Neural cell (in vitro differentiated cells): ENCODE measurements around the gene TTC29. TPM values are rescaled to one million over a fixed set of nuclear protein-coding genes. Genes with fewer than 3 reads are reported as not detected.

Experiments used
- H2AFZ ChIP-seq: fragments of 200-600, 300-800 bp; sonication (generic), shearing (Covaris generic); 2 replicates; pipeline ENCODE4 v1.6.0; 2014; ENCODE audit warnings: low read depth, mild to moderate bottlenecking, antibody characterized with exemption, low read length, moderate library complexity
- H3F3A ChIP-seq: fragments of 200-600 bp; shearing (Covaris generic); 2 replicates; pipeline ENCODE4 v1.6.1; 2016; ENCODE audit warnings: mild to moderate bottlenecking, moderate library complexity, mixed read lengths, antibody characterized with exemption, low read length; ENCODE audit not compliant: insufficient read depth, poor library complexity, severe bottlenecking
- H3K27ac ChIP-seq: fragments of 200-600, 300-800 bp; sonication (generic), shearing (Covaris generic); 2 replicates; pipeline ENCODE4 v1.5.1; 2014; ENCODE audit warnings: mild to moderate bottlenecking, low read length, moderate library complexity
- H3K27me3 ChIP-seq: fragments of 300-800, 200-600 bp; sonication (generic), shearing (Covaris generic); 2 replicates; pipeline ENCODE4 v1.6.0; 2014; ENCODE audit warnings: mild to moderate bottlenecking, low read depth, low read length, moderate library complexity; ENCODE audit not compliant: insufficient read depth
- H3K36me3 ChIP-seq: fragments of 300-800, 200-600 bp; sonication (generic), shearing (Covaris generic); 2 replicates; pipeline ENCODE4 v1.5.1; 2014; ENCODE audit warnings: mild to moderate bottlenecking, antibody characterized with exemption, low read length, moderate library complexity; ENCODE audit not compliant: insufficient read depth
- H3K4me2 ChIP-seq: fragments of 300-800, 200-600 bp; sonication (generic), shearing (Covaris generic); 2 replicates; pipeline ENCODE4 v1.6.0; 2014; ENCODE audit warnings: mild to moderate bottlenecking, low read length
- H3K4me3 ChIP-seq: fragments of 300-800, 200-600 bp; sonication (generic), shearing (Covaris generic); 2 replicates; pipeline ENCODE4 v1.5.1; 2014; ENCODE audit warnings: mild to moderate bottlenecking, low read length, moderate library complexity
- H3K79me2 ChIP-seq: fragments of 200-600 bp; shearing (Covaris generic); replicated peaks from 2 replicates; pipeline ENCODE4 v1.6.0; 2014; ENCODE audit warnings: mild to moderate bottlenecking, low read length, moderate library complexity; ENCODE audit not compliant: insufficient read depth
- H3K9ac ChIP-seq: fragments of 300-800, 200-600 bp; sonication (generic), shearing (Covaris generic); 2 replicates; pipeline ENCODE4 v1.6.1; 2016; ENCODE audit warnings: mild to moderate bottlenecking, low read length, mixed read lengths
- H3K9me2 ChIP-seq: fragments of 200-600 bp; shearing (Covaris generic); 2 replicates; pipeline ENCODE4 v1.6.1; 2016; ENCODE audit warnings: mild to moderate bottlenecking, low read length, mixed read lengths; ENCODE audit not compliant: insufficient read depth
- H3K9me3 ChIP-seq: fragments of 200-600, 300-800 bp; sonication (generic), shearing (Covaris generic); 2 replicates; pipeline ENCODE4 v1.6.1; 2016; ENCODE audit warnings: mild to moderate bottlenecking, mixed run types, low read length, moderate library complexity, mixed read lengths
- H4K20me1 ChIP-seq: fragments of 200-600 bp; shearing (Covaris generic); 2 replicates; pipeline ENCODE4 v1.6.1; 2016; ENCODE audit warnings: mild to moderate bottlenecking, mixed run types; ENCODE audit not compliant: insufficient read depth
- CTCF ChIP-seq: fragments of 450-650 bp; IDR thresholded peaks from 2 replicates; pipeline ENCODE4 v1.5.1; 2014; ENCODE audit warnings: antibody characterized with exemption, mild to moderate bottlenecking, moderate library complexity; ENCODE audit not compliant: poor library complexity, severe bottlenecking
- EP300 ChIP-seq: fragments of 450-650 bp; conservative IDR thresholded peaks from 2 replicates; pipeline ENCODE4 v1.6.1; 2014; ENCODE audit warnings: antibody characterized with exemption, mild to moderate bottlenecking, moderate library complexity; ENCODE audit not compliant: poor library complexity, severe bottlenecking
- EZH2 ChIP-seq: fragments of 200-600, 300-800 bp; shearing (Covaris generic), sonication (generic); IDR thresholded peaks from 2 replicates; pipeline ENCODE4 v1.6.1; 2014; ENCODE audit warnings: antibody characterized with exemption, low read length, borderline replicate concordance, mild to moderate bottlenecking; ENCODE audit not compliant: insufficient read depth, poor library complexity, severe bottlenecking
- MXI1 ChIP-seq: fragments of 450-650 bp; conservative IDR thresholded peaks from 2 replicates; pipeline ENCODE4 v1.6.1; 2014; ENCODE audit warnings: antibody characterized with exemption, mild to moderate bottlenecking; ENCODE audit not compliant: poor library complexity, severe bottlenecking
- POLR2AphosphoS5 ChIP-seq: IDR thresholded peaks from 2 replicates; pipeline ENCODE4 v1.6.1; 2012
- RAD21 ChIP-seq: fragments of 450-650 bp; conservative IDR thresholded peaks from 2 replicates; pipeline ENCODE4 v1.6.1; 2014; ENCODE audit warnings: antibody characterized with exemption, mild to moderate bottlenecking, moderate library complexity
- REST ChIP-seq: IDR thresholded peaks from 2 replicates; pipeline ENCODE4 v1.6.1; 2012; ENCODE audit warnings: borderline replicate concordance
- SMC3 ChIP-seq: fragments of 450-650 bp; conservative IDR thresholded peaks from 2 replicates; pipeline ENCODE4 v1.6.1; 2014; ENCODE audit warnings: antibody characterized with exemption, mild to moderate bottlenecking, moderate library complexity; ENCODE audit not compliant: poor library complexity
- TAF1 ChIP-seq: IDR thresholded peaks from 2 replicates; pipeline ENCODE4 v1.6.1; 2012; ENCODE audit warnings: low read depth
- polyA plus RNA-seq: library from polyadenylated mRNA; depleted of rRNA; stranded (reverse); fragments of >200 nt; gene quantifications from 2 replicates; pipeline ENCODE4 v1.2.3, GENCODE V29; 2014

Gene TTC29
- polyA plus RNA-seq, 1 donor from 2014 or later = not detected

- H3K9me2 ChIP-seq = no peaks in the 10 kb centered on the region
- no peak overlapping the region for H3K4me3 ChIP-seq
- H3K9ac ChIP-seq = no peak overlapping the region
- no peak for TF ChIP-seq SMC3
- no peak for TF ChIP-seq EZH2
- no peak for TF ChIP-seq REST
- TF ChIP-seq POLR2AphosphoS5 = no peak
- no peak for TF ChIP-seq RAD21
- no peak for TF ChIP-seq MXI1
- H2AFZ ChIP-seq = no peak overlapping the region
- no peaks in the 10 kb centered on the region for H4K20me1 ChIP-seq
- H3F3A ChIP-seq = no peaks in the 10 kb centered on the region
- no peak overlapping the region for H3K27ac ChIP-seq
- no peaks in the 10 kb centered on the region for H3K27me3 ChIP-seq
- H3K79me2 ChIP-seq = no peaks in the 10 kb centered on the region
- no peaks in the 10 kb centered on the region for H3K9me3 ChIP-seq
- no peak overlapping the region for H3K4me2 ChIP-seq
- H3K36me3 ChIP-seq = no peaks in the 10 kb centered on the region
Observed at GRCh38 chr4:146763560-146763959, 182.1 kb downstream of the TTC29 start.

GRCh38 chr4:146762016-146762415 is 183.6 kb downstream of the TTC29 start:
- H3K27me3 ChIP-seq = no peaks in the 10 kb centered on the region
- TF ChIP-seq SMC3 = no peak
- TF ChIP-seq REST = no peak
- no peak for TF ChIP-seq EZH2
- no peak for TF ChIP-seq EP300
- TF ChIP-seq CTCF = no peak
- TF ChIP-seq RAD21 = no peak
- TF ChIP-seq MXI1 = no peak
- no peak for TF ChIP-seq POLR2AphosphoS5
- no peak for TF ChIP-seq TAF1
- H3K4me3 ChIP-seq = no peak overlapping the region
- no peak overlapping the region for H3K27ac ChIP-seq
- H4K20me1 ChIP-seq = no peaks in the 10 kb centered on the region
- no peaks in the 10 kb centered on the region for H3K79me2 ChIP-seq
- H3K9me2 ChIP-seq = no peaks in the 10 kb centered on the region
- no peaks in the 10 kb centered on the region for H3F3A ChIP-seq
- H3K9ac ChIP-seq = no peak overlapping the region
- H3K9me3 ChIP-seq = no peaks in the 10 kb centered on the region
- no peak overlapping the region for H2AFZ ChIP-seq
- H3K36me3 ChIP-seq = no peaks in the 10 kb centered on the region
- no peak overlapping the region for H3K4me2 ChIP-seq
